HCT116 (cell line): ENCODE data around the gene HIF1A. TPM values are rescaled to one million over a fixed set of nuclear protein-coding genes. Genes with fewer than 3 reads are reported as not detected.

Experiments
- ATAC-seq: fragments of 200-7000 bp; cut with Tn5 transposase; 2 replicates; pipeline ENCODE4 v1.9.1; 2020; ENCODE audit warnings: mild to moderate bottlenecking, moderate library complexity
- BruUV-seq: library from RNA; stranded (reverse); fragments of 400-500 nt; replicated peaks from 2 replicates; lab custom pipeline; 2021; lab: Mats Ljungman, UMichigan
- CTCF ChIA-PET: fragments of 300-600 bp; sonication (Branson Sonifier 250); formaldehyde crosslinking; loops from one replicate; lab custom pipeline; 2021; ENCODE audit warnings: antibody characterized with exemption; lab: Charles Lee
- POLR2A ChIA-PET: fragments of 300-600, 350-600 bp; sonication (Branson Sonifier 250); formaldehyde crosslinking; loops from one replicate; lab custom pipeline; 2021; ENCODE audit warnings: antibody characterized with exemption; lab: Charles Lee
- RAD21 ChIA-PET, 2 experiments: fragments of 300-600 bp; sonication (Branson Sonifier 250); formaldehyde crosslinking; loops; one replicate each; lab custom pipeline; 2023; ENCODE audit warnings: low total read pairs in 2 of 2; ENCODE audit not compliant: uncharacterized antibody in 2 of 2, unreplicated experiment in 2 of 2, low non-redundant PET in 1 of 2; lab: Charles Lee
- DNase-seq: peaks from one replicate; pipeline ENCODE4 v3.0.0-alpha.2; 2010; ENCODE audit warnings: low read depth, low spot score
- H2AFZ ChIP-seq: fragments of 200-600 bp; shearing (Covaris generic), sonication (generic); 2 replicates; pipeline ENCODE4 v1.6.1; 2017; ENCODE audit warnings: low read depth, mixed run types, mixed read lengths, antibody characterized with exemption, low read length; ENCODE audit not compliant: poor library complexity, severe bottlenecking
- H3K27ac ChIP-seq: 2 replicates; pipeline ENCODE4 v1.5.1; 2012; ENCODE audit warnings: low read depth, low read length
- H3K27me3 ChIP-seq: fragments of 200-600 bp; sonication (generic); 2 replicates; pipeline ENCODE4 v1.6.1; 2016; ENCODE audit warnings: mixed run types, low read length, mixed read lengths; ENCODE audit not compliant: insufficient read depth
- H3K36me3 ChIP-seq, 2 experiments: fragments of 200-500 bp in 1 of 2; fragments of 200-600 bp in 1 of 2; sonication (Bioruptor generic) in 1 of 2; sonication (generic) in 1 of 2; 2 replicates each; pipeline versions ENCODE4 v1.5.1 to v1.6.1; 2014 to 2016; ENCODE audit warnings: low read length in 2 of 2, inconsistent platforms in 1 of 2, mixed read lengths in 1 of 2, mixed run types in 1 of 2; ENCODE audit not compliant: insufficient read depth in 2 of 2, control insufficient read depth in 1 of 2
- H3K4me1 ChIP-seq, 2 experiments: fragments of 200-600 bp in 1 of 2; sonication (generic) in 1 of 2; 2 replicates each; pipeline versions ENCODE4 v1.5.1 to v1.6.1; 2012 to 2017; ENCODE audit warnings: low read length in 2 of 2, inconsistent platforms in 1 of 2, mild to moderate bottlenecking in 1 of 2, mixed read lengths in 1 of 2, mixed run types in 1 of 2, moderate library complexity in 1 of 2; ENCODE audit not compliant: insufficient read depth in 2 of 2, control insufficient read depth in 1 of 2
- H3K4me2 ChIP-seq: fragments of 200-600 bp; sonication (generic); 2 replicates; pipeline ENCODE4 v1.6.1; 2017; ENCODE audit warnings: mixed run types, low read length, mixed read lengths
- H3K4me3 ChIP-seq, 2 experiments: fragments of 200-600 bp in 1 of 2; sonication (generic) in 1 of 2; replicated peaks in 1 of 2; 2 replicates each; pipeline ENCODE4 v1.5.1; 2011 to 2016; ENCODE audit warnings: low read length in 2 of 2, control low read depth in 1 of 2, low read depth in 1 of 2, mild to moderate bottlenecking in 1 of 2, mixed read lengths in 1 of 2, mixed run types in 1 of 2
- H3K79me2 ChIP-seq: fragments of 200-600 bp; sonication (generic); 2 replicates; pipeline ENCODE4 v1.6.1; 2017; ENCODE audit warnings: mild to moderate bottlenecking, mixed run types, low read length, moderate library complexity, mixed read lengths; ENCODE audit not compliant: insufficient read depth
- H3K9ac ChIP-seq: fragments of 200-600 bp; sonication (generic); 2 replicates; pipeline ENCODE4 v1.6.1; 2016; ENCODE audit warnings: low read length, mixed read lengths
- H3K9me2 ChIP-seq: fragments of 200-600 bp; sonication (generic), shearing (Covaris generic); 2 replicates; pipeline ENCODE4 v1.6.1; 2017; ENCODE audit warnings: mixed run types, mild to moderate bottlenecking, moderate library complexity; ENCODE audit not compliant: insufficient read depth
- H3K9me3 ChIP-seq, 2 experiments: fragments of 200-500 bp in 1 of 2; fragments of 200-600 bp in 1 of 2; sonication (Bioruptor generic) in 1 of 2; sonication (generic) in 1 of 2; 2 replicates each; pipeline ENCODE4 v1.6.1; 2014 to 2017; ENCODE audit warnings: low read length in 2 of 2, mixed read lengths in 2 of 2, inconsistent platforms in 1 of 2, low read depth in 1 of 2, mild to moderate bottlenecking in 1 of 2, mixed run types in 1 of 2, moderate library complexity in 1 of 2; ENCODE audit not compliant: control insufficient read depth in 1 of 2, insufficient read depth in 1 of 2
- H4K20me1 ChIP-seq: fragments of 200-600 bp; sonication (generic), shearing (Covaris generic); 2 replicates; pipeline ENCODE4 v1.6.1; 2017; ENCODE audit warnings: mixed run types, mild to moderate bottlenecking, moderate library complexity; ENCODE audit not compliant: insufficient read depth
- CBX3 ChIP-seq: IDR thresholded peaks from 2 replicates; pipeline ENCODE4 v1.6.1; 2012; ENCODE audit warnings: low read depth
- CEBPB ChIP-seq: IDR thresholded peaks from 2 replicates; pipeline ENCODE4 v1.6.1; 2012; ENCODE audit warnings: low read depth
- EGR1 ChIP-seq: IDR thresholded peaks from 2 replicates; pipeline ENCODE4 v1.6.1; 2012; ENCODE audit warnings: low read depth
- ELF1 ChIP-seq: IDR thresholded peaks from 2 replicates; pipeline ENCODE4 v1.6.1; 2012; ENCODE audit warnings: low read depth, borderline replicate concordance
- EZH2 ChIP-seq: fragments of 200-600 bp; sonication (generic); IDR thresholded peaks from 2 replicates; pipeline ENCODE4 v1.6.1; 2017; ENCODE audit warnings: antibody characterized with exemption, mixed run types
- EZH2phosphoT487 ChIP-seq: fragments of 200-600 bp; IDR thresholded peaks from 2 replicates; pipeline ENCODE4 v1.6.1; 2018; ENCODE audit warnings: antibody characterized with exemption, borderline replicate concordance
- FOSL1 ChIP-seq: IDR thresholded peaks from 2 replicates; pipeline ENCODE4 v1.6.1; 2012; ENCODE audit warnings: low read depth
- POLR2A ChIP-seq: IDR thresholded peaks from 2 replicates; pipeline ENCODE4 v1.7.0; 2011; ENCODE audit warnings: borderline replicate concordance; ENCODE audit not compliant: insufficient read depth, insufficient read length; ENCODE audit errors: extremely low read depth
- RAD21 ChIP-seq: IDR thresholded peaks from 2 replicates; pipeline ENCODE4 v1.6.1; 2012; ENCODE audit warnings: low read depth, mild to moderate bottlenecking
- SP1 ChIP-seq: IDR thresholded peaks from 2 replicates; pipeline ENCODE4 v1.6.1; 2012; ENCODE audit warnings: low read depth
- SRF ChIP-seq: IDR thresholded peaks from 2 replicates; pipeline ENCODE4 v1.6.1; 2012; ENCODE audit warnings: low read depth
- TCF7L2 ChIP-seq: IDR thresholded peaks from 2 replicates; pipeline ENCODE4 v1.7.0; 2011; ENCODE audit warnings: borderline replicate concordance, inconsistent platforms; ENCODE audit not compliant: insufficient read depth, insufficient read length; ENCODE audit errors: extremely low read depth
- YY1 ChIP-seq: IDR thresholded peaks from 2 replicates; pipeline ENCODE4 v1.6.1; 2011; ENCODE audit warnings: low read length, low read depth, moderate library complexity, mild to moderate bottlenecking; ENCODE audit not compliant: insufficient replicate concordance; ENCODE audit errors: extremely low read depth
- ZFX ChIP-seq: fragments of 450-650 bp; IDR thresholded peaks from 2 replicates; pipeline ENCODE4 v1.6.1; 2017
- ZNF274 ChIP-seq: fragments of 200-500 bp; sonication (Bioruptor generic); IDR thresholded peaks from 2 replicates; pipeline ENCODE4 v1.6.1; 2014; ENCODE audit warnings: mild to moderate bottlenecking, low read depth, low read length, inconsistent platforms
- intact Hi-C: fragments of 100-400 bp; cut with micrococcal nuclease; formaldehyde crosslinking; loops from 2 replicates; pipeline ENCODE4 v1.10.0; 2022
- total RNA-seq: library from RNA; stranded (reverse); gene quantifications from one replicate; pipeline ENCODE4 v1.2.1, GENCODE V29; 2021; ENCODE audit not compliant: unreplicated experiment
- TF ChIP-seq, protein P1 (sequence below): IDR thresholded peaks from 2 replicates; pipeline ENCODE4 v1.6.1; 2012; ENCODE audit warnings: low read depth
- TF ChIP-seq, protein P2 (sequence below), 3 experiments: fragments of 200-600 bp in 1 of 3; sonication (generic) in 1 of 3; IDR thresholded peaks in 2 of 3; conservative IDR thresholded peaks in 1 of 3; 2 replicates each; pipeline ENCODE4 v1.5.1; 2012 to 2017; ENCODE audit warnings: low read depth in 2 of 3, low read length in 2 of 3, antibody characterized with exemption in 1 of 3, borderline replicate concordance in 1 of 3, control low read depth in 1 of 3, mild to moderate bottlenecking in 1 of 3, mixed read lengths in 1 of 3, mixed run types in 1 of 3, moderate library complexity in 1 of 3; ENCODE audit not compliant: insufficient read depth in 1 of 3

HIF1A gene
- total RNA-seq, 1 experiment from 2014 or later: 113 TPM

DNA sequence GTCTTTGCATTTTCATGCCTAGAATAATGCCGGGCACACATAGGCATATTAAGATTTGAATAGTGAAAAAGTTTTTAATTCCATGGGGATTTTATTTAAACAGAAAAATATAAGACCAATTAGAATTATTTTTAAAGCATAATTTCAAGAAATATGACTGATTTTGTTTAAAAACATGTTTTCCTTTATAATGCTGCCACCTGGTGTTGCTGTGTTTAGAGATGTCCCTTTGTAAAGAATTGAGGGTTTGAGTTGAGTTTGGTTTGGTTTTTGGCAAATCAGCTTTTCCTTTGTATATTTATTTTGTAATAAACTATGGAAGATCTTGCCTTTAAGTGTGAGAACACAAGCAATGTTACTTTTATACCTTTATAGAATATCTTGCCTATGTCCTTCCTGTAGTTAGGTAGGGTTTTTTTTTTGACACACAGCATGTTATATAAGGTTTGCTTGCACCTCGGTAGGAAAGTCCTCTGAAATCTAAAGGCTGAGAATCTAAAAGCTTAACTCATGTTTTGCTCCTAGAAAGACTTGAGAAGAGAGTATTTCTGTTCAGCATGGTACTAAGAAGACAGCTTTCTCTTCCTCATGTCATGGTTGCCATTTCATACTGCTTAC lies 35.6 kb downstream of the HIF1A start:
- H3K27me3 ChIP-seq: no peaks in the 10 kb centered on the region
- ChIA-PET RAD21 (no interaction called here), POLR2A (interaction anchor here (1.2 kb wide), 1 partner anchor 254 kb away, joined by 3 read pairs; no protein-coding TSS in a partner anchor), CTCF (interaction anchor here (1.3 kb wide), 1 partner anchor 260 kb away, joined by 3 read pairs; no protein-coding TSS in a partner anchor)
- H3K27ac ChIP-seq: no peak overlapping the region
- no peak for ATAC-seq
- H4K20me1 ChIP-seq: no peaks in the 10 kb centered on the region; the same call in 1 of the 2 replicates
- no peaks in the 10 kb centered on the region for H3K9me3 ChIP-seq
- intact Hi-C loops: loop anchor here (1.0 to 10.0 kb wide), 4 partner anchors 104 to 434 kb away; no protein-coding TSS in a partner anchor
- H3K4me1 ChIP-seq: no peaks in the 10 kb centered on the region
- H3K9ac ChIP-seq: no peak overlapping the region
- TF ChIP-seq YY1 (no peak), CBX3 (no peak), RAD21 (peak; percentile 61), SRF (no peak), EZH2 (no peak), POLR2A (no peak), TCF7L2 (no peak), ELF1 (no peak), ZFX (no peak), SP1 (no peak), EZH2phosphoT487 (no peak), ZNF274 (no peak), CEBPB (no peak), EGR1 (no peak), FOSL1 (no peak)
- TF ChIP-seq, protein P1, sequence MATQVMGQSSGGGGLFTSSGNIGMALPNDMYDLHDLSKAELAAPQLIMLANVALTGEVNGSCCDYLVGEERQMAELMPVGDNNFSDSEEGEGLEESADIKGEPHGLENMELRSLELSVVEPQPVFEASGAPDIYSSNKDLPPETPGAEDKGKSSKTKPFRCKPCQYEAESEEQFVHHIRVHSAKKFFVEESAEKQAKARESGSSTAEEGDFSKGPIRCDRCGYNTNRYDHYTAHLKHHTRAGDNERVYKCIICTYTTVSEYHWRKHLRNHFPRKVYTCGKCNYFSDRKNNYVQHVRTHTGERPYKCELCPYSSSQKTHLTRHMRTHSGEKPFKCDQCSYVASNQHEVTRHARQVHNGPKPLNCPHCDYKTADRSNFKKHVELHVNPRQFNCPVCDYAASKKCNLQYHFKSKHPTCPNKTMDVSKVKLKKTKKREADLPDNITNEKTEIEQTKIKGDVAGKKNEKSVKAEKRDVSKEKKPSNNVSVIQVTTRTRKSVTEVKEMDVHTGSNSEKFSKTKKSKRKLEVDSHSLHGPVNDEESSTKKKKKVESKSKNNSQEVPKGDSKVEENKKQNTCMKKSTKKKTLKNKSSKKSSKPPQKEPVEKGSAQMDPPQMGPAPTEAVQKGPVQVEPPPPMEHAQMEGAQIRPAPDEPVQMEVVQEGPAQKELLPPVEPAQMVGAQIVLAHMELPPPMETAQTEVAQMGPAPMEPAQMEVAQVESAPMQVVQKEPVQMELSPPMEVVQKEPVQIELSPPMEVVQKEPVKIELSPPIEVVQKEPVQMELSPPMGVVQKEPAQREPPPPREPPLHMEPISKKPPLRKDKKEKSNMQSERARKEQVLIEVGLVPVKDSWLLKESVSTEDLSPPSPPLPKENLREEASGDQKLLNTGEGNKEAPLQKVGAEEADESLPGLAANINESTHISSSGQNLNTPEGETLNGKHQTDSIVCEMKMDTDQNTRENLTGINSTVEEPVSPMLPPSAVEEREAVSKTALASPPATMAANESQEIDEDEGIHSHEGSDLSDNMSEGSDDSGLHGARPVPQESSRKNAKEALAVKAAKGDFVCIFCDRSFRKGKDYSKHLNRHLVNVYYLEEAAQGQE: no peak
- TF ChIP-seq, protein P2, sequence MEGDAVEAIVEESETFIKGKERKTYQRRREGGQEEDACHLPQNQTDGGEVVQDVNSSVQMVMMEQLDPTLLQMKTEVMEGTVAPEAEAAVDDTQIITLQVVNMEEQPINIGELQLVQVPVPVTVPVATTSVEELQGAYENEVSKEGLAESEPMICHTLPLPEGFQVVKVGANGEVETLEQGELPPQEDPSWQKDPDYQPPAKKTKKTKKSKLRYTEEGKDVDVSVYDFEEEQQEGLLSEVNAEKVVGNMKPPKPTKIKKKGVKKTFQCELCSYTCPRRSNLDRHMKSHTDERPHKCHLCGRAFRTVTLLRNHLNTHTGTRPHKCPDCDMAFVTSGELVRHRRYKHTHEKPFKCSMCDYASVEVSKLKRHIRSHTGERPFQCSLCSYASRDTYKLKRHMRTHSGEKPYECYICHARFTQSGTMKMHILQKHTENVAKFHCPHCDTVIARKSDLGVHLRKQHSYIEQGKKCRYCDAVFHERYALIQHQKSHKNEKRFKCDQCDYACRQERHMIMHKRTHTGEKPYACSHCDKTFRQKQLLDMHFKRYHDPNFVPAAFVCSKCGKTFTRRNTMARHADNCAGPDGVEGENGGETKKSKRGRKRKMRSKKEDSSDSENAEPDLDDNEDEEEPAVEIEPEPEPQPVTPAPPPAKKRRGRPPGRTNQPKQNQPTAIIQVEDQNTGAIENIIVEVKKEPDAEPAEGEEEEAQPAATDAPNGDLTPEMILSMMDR (IDR thresholded peaks at IDR 0.05 in 2 of 3, conservative IDR thresholded peaks at IDR 0.05 in 1 of 3; ENCODE audit: borderline replicate concordance in 1 of 3, insufficient read depth in 1 of 3, low read depth in 2 of 3, low read length in 2 of 3): peak; percentile 30 to 51 (median 41); a peak in 4 of 6 replicates
- no TSS peak for BruUV-seq
- no peaks in the 10 kb centered on the region for H3K9me2 ChIP-seq
- H3K4me2 ChIP-seq: no peak overlapping the region
- H3K4me3 ChIP-seq: no peak overlapping the region
- H3K36me3 ChIP-seq: peaks cover 37 to 48% of the 10 kb centered on the region in 2 experiments
- DNase-seq: no peak
- peaks cover 55% of the 10 kb centered on the region for H3K79me2 ChIP-seq
- H2AFZ ChIP-seq: no peak overlapping the region
